Measurements from ENCODE around the gene TFIP11. TPM values are rescaled to one million over a fixed set of nuclear protein-coding genes. Genes with fewer than 3 reads are reported as not detected.

Gene TFIP11
- total and polyA plus RNA-seq, 2 of the 13 experiments (the other 11 are each of a cell fraction or from before 2014, with no cell fraction given), result 15.4 to 22.8 TPM

DNA sequence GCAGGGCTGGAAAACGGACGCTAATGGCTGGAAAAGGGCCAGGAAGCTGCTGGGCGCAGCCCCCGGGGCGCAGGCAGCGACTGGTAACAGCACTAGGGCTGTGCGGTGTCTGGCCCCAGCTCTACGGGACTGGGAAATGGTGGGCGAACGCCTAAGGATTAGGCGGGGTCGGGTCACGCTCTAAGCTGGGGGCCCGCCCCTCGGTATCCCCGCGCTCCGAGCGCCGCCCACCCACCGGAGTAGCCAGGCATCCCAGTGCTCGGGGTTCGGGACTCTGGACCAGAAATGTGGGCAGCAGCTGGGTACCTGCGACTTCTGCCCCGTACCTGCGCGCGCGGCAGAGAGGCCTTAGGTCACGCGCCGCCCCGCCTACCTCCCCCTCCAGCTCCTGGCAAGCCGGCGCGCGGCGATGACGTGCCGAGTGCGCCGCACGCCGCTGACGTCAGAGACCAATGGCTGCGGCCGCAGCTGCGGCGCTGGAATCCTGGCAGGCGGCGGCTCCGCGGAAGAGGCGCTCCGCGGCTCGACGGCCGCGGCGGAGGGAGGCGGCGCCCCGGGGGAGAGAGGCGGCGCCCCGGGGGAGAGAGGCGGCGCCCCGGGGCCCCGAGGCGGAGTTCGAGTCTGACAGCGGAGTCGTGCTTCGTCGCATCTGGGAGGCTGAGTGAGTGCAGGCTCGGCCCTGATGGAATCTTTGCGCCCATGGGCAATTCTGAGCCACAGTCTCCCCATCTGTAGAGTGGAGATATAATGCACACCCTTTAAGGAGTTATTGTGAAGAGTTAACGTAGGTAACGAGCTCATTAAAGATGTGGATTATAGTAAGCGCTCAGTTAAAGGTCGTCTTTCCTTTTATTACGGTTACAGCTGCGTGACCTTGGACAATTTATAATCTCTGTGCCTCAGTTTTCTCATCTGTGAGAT lies 28.6 kb downstream of the TFIP11 start, which contains the start of the genes HPS4 and SRRD (continued):
- TF ChIP-seq SETDB1 (CRISPR knock-in tag; IDR thresholded peaks at IDR 0.05; ENCODE audit: borderline replicate concordance) (no peak), ZFP82 (CRISPR knock-in tag; IDR thresholded peaks at IDR 0.05; ENCODE audit: borderline replicate concordance) (peak; percentile 72), RFXAP (CRISPR knock-in tag; IDR thresholded peaks at IDR 0.05; ENCODE audit: borderline replicate concordance) (peak; percentile 80; the same call in 1 of the 2 replicates), ZNF138 (CRISPR knock-in tag; IDR thresholded peaks at IDR 0.05; ENCODE audit: low read depth) (peak; percentile 83; the same call in 1 of the 2 replicates), ATF7-NPFF (CRISPR knock-in tag; IDR thresholded peaks at IDR 0.05; ENCODE audit: low read depth) (peak; percentile 73), ZNF367 (CRISPR knock-in tag; IDR thresholded peaks at IDR 0.05; ENCODE audit: borderline replicate concordance) (0 out of 2 replicates have a peak, but pooled peaks have one; percentile 52), SKI (IDR thresholded peaks at IDR 0.05; ENCODE audit: partially characterized antibody) (peak; percentile 71), ZSCAN20 (CRISPR knock-in tag; IDR thresholded peaks at IDR 0.05; ENCODE audit: borderline replicate concordance) (peak; percentile 64; the same call in 1 of the 2 replicates), MIER2 (CRISPR knock-in tag; IDR thresholded peaks at IDR 0.05) (0 out of 2 replicates have a peak, but pooled peaks have one; percentile 41), ADNP (CRISPR knock-in tag; IDR thresholded peaks at IDR 0.05) (peak; percentile 85), ZNF607 (CRISPR knock-in tag; IDR thresholded peaks at IDR 0.05; ENCODE audit: borderline replicate concordance) (peak; percentile 67; the same call in 1 of the 2 replicates), CHCHD3 (CRISPR knock-in tag; IDR thresholded peaks at IDR 0.05) (peak; percentile 88; the same call in 1 of the 2 replicates), PHF8 (CRISPR knock-in tag; IDR thresholded peaks at IDR 0.05) (peak; percentile 89), ZNF33B (CRISPR knock-in tag; IDR thresholded peaks at IDR 0.05) (0 out of 2 replicates have a peak, but pooled peaks have one; percentile 15), ZNF746 (CRISPR knock-in tag; IDR thresholded peaks at IDR 0.05) (peak; percentile 73), EEA1 (CRISPR knock-in tag; IDR thresholded peaks at IDR 0.05; ENCODE audit: borderline replicate concordance) (0 out of 2 replicates have a peak, but pooled peaks have one; percentile 59), GZF1 (CRISPR knock-in tag; IDR thresholded peaks at IDR 0.05) (no peak), PAF1 (CRISPR knock-in tag; IDR thresholded peaks at IDR 0.05) (no peak), ZNF335 (CRISPR knock-in tag; IDR thresholded peaks at IDR 0.05) (0 out of 2 replicates have a peak, but pooled peaks have one; percentile 24), THAP11 (CRISPR knock-in tag; IDR thresholded peaks at IDR 0.05) (peak; percentile 93), ZFP41 (CRISPR knock-in tag; IDR thresholded peaks at IDR 0.05; ENCODE audit: borderline replicate concordance) (0 out of 2 replicates have a peak, but pooled peaks have one; percentile 25), DR1 (CRISPR knock-in tag; IDR thresholded peaks at IDR 0.05) (peak; percentile 62), HOXD1 (CRISPR knock-in tag; IDR thresholded peaks at IDR 0.05) (peak; percentile 80)
- TF ChIP-seq, protein P1, sequence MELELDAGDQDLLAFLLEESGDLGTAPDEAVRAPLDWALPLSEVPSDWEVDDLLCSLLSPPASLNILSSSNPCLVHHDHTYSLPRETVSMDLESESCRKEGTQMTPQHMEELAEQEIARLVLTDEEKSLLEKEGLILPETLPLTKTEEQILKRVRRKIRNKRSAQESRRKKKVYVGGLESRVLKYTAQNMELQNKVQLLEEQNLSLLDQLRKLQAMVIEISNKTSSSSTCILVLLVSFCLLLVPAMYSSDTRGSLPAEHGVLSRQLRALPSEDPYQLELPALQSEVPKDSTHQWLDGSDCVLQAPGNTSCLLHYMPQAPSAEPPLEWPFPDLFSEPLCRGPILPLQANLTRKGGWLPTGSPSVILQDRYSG (CRISPR knock-in tag; IDR thresholded peaks at IDR 0.05), result peak; percentile 62; the same call in 1 of the 2 replicates
- TF ChIP-seq, protein P2, sequence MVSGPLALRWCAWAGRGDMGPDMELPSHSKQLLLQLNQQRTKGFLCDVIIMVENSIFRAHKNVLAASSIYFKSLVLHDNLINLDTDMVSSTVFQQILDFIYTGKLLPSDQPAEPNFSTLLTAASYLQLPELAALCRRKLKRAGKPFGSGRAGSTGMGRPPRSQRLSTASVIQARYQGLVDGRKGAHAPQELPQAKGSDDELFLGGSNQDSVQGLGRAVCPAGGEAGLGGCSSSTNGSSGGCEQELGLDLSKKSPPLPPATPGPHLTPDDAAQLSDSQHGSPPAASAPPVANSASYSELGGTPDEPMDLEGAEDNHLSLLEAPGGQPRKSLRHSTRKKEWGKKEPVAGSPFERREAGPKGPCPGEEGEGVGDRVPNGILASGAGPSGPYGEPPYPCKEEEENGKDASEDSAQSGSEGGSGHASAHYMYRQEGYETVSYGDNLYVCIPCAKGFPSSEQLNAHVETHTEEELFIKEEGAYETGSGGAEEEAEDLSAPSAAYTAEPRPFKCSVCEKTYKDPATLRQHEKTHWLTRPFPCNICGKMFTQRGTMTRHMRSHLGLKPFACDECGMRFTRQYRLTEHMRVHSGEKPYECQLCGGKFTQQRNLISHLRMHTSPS (CRISPR knock-in tag; IDR thresholded peaks at IDR 0.05; ENCODE audit: low read depth), result no peak
- TF ChIP-seq, protein P3, sequence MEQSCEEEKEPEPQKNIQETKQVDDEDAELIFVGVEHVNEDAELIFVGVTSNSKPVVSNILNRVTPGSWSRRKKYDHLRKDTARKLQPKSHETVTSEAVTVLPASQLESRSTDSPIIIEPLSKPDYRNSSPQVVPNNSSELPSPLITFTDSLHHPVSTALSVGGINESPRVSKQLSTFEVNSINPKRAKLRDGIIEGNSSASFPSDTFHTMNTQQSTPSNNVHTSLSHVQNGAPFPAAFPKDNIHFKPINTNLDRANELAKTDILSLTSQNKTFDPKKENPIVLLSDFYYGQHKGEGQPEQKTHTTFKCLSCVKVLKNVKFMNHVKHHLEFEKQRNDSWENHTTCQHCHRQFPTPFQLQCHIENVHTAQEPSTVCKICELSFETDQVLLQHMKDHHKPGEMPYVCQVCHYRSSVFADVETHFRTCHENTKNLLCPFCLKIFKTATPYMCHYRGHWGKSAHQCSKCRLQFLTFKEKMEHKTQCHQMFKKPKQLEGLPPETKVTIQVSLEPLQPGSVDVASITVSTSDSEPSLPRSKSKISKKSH (CRISPR knock-in tag; IDR thresholded peaks at IDR 0.05; ENCODE audit: borderline replicate concordance), result peak; percentile 53; the same call in 1 of the 2 replicates

Data from HepG2 (cell line).